Smooth muscle cell (in vitro differentiated cells): ENCODE measurements around the gene RASSF1. TPM values are rescaled to one million over a fixed set of nuclear protein-coding genes. Genes with fewer than 3 reads are reported as not detected.

ENCODE experiments used
- DNase-seq: peaks from one replicate; lab custom pipeline; 2025; ENCODE audit not compliant: unreplicated experiment; lab: John Stamatoyannopoulos, UW
- H2AFZ ChIP-seq: fragments of 200-600 bp; sonication (generic); 2 replicates; pipeline ENCODE4 v1.6.0; 2016; ENCODE audit warnings: antibody characterized with exemption, low read depth, mild to moderate bottlenecking
- H3F3A ChIP-seq: fragments of 200-600 bp; sonication (generic); 2 replicates; pipeline ENCODE4 v1.6.0; 2017; ENCODE audit warnings: antibody characterized with exemption, low read depth
- H3K27ac ChIP-seq: fragments of 200-600 bp; sonication (generic); 2 replicates; pipeline ENCODE4 v1.5.1; 2016; ENCODE audit warnings: low read depth, mild to moderate bottlenecking
- H3K27me3 ChIP-seq: fragments of 200-600 bp; sonication (generic); 2 replicates; pipeline ENCODE4 v1.6.1; 2016; ENCODE audit warnings: low read depth, mild to moderate bottlenecking
- H3K36me3 ChIP-seq: fragments of 200-600 bp; sonication (generic); 2 replicates; pipeline ENCODE4 v1.5.1; 2016; ENCODE audit warnings: low read depth
- H3K4me1 ChIP-seq: fragments of 200-600 bp; sonication (generic); 2 replicates; pipeline ENCODE4 v1.5.1; 2016; ENCODE audit warnings: low read depth
- H3K4me2 ChIP-seq: fragments of 200-600 bp; sonication (generic); 2 replicates; pipeline ENCODE4 v1.6.0; 2016; ENCODE audit warnings: mild to moderate bottlenecking
- H3K4me3 ChIP-seq: fragments of 200-600 bp; sonication (generic); 2 replicates; pipeline ENCODE4 v1.5.1; 2016; ENCODE audit warnings: mild to moderate bottlenecking
- H3K79me2 ChIP-seq: fragments of 200-600 bp; sonication (generic); 2 replicates; pipeline ENCODE4 v1.6.0; 2016; ENCODE audit warnings: low read depth, mild to moderate bottlenecking
- H3K9ac ChIP-seq: fragments of 200-600 bp; sonication (generic); 2 replicates; pipeline ENCODE4 v1.6.0; 2016; ENCODE audit warnings: low read depth
- H3K9me3 ChIP-seq: fragments of 200-600 bp; sonication (generic); replicated peaks from 2 replicates; pipeline ENCODE4 v1.5.1; 2016; ENCODE audit warnings: low read depth
- H4K20me1 ChIP-seq: fragments of 200-600 bp; sonication (generic); 2 replicates; pipeline ENCODE4 v1.6.0; 2016; ENCODE audit warnings: low read depth
- CTCF ChIP-seq: fragments of 200-600 bp; sonication (generic); IDR thresholded peaks from 2 replicates; pipeline ENCODE4 v1.5.1; 2017; ENCODE audit warnings: borderline replicate concordance, mild to moderate bottlenecking, antibody characterized with exemption; ENCODE audit not compliant: insufficient read depth, poor library complexity, severe bottlenecking
- WGBS: methylation state at CpG from one replicate; pipeline ENCODE4 v1.1.7; 2016; ENCODE audit warnings: low lambda C conversion rate; 5-methylcytosine and 5-hydroxymethylcytosine counted together
- polyA plus RNA-seq: library from polyadenylated mRNA; unstranded; fragments of >200 nt; fragmentation: Nextera tagmentation; extraction: Ambion mirVana; gene quantifications from 2 replicates; pipeline ENCODE4 v1.2.1, GENCODE V29; 2016
- total RNA-seq: library from RNA; depleted of rRNA; stranded (reverse); fragments of >200 nt; gene quantifications from 2 replicates; pipeline ENCODE4 v1.2.3, GENCODE V29; 2014

RASSF1 gene
- total and polyA plus RNA-seq, 2 experiments from 2014 or later = 27.6 to 58.5 TPM

- no peak overlapping the region for H3K4me2 ChIP-seq
- no peak for TF ChIP-seq CTCF
Observed at GRCh38 chr3:50338965-50339364, 1.7 kb downstream of the RASSF1 start.

DNA sequence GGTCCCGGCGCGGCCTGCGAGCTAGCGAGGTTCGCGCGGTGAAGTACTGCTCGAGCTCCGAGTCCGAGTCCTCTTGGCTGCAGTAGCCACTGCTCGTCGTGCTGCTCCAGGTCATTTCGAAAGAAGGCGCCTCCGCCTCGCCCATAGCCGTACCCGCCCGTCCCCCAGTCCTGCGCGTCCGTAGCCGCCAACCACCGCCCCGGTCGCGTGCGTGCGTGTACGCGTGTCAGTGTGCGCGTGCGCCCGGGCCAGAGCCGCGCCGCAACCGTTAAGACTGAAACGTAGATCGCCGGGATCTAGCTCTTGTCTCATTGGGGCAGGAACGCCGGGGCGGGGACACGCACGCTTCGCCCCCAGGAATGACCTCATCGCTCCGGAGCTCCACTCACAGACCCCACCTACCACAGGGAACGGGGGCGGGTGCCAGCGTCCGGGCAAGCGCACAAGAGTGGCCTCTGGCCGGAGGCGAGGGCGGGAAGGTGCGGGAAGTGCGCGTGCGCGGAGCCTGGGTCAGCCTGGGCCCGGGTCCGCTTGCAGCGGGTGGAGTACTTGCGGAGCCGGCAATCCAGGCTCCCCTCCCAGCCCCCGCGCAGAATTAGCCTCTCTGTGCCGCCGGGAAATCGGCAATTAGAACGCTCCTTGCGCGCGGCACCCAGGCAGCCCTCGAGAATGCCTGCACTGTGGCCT, 3.3 kb downstream of the RASSF1 start:
- Histone ChIP-seq H3K9me3 (no peaks in the 10 kb centered on the region), H3F3A (peaks cover 17% of the 10 kb centered on the region), H4K20me1 (peaks cover 40% of the 10 kb centered on the region), H3K79me2 (peaks cover 46% of the 10 kb centered on the region), H3K4me2 (peak overlapping the region; percentile 89), H3K27me3 (peaks cover 19% of the 10 kb centered on the region), H3K4me3 (peak overlapping the region; percentile 79), H2AFZ (peak overlapping the region; percentile 96), H3K36me3 (no peaks in the 10 kb centered on the region), H3K4me1 (peaks cover 43% of the 10 kb centered on the region), H3K27ac (peak overlapping the region; percentile 93), H3K9ac (peak overlapping the region; percentile 94)
- DNase-seq = peak; percentile 94
- WGBS = under 1% methylated on average over 60 of the region's 79 CpGs
- no peak for TF ChIP-seq CTCF

More at GRCh38 chr3:50338965-50339364, 1.7 kb downstream of the RASSF1 start:
- H3K36me3 ChIP-seq = no peaks in the 10 kb centered on the region
- no peak overlapping the region for H3K9ac ChIP-seq
- H3K4me1 ChIP-seq = peaks cover 40% of the 10 kb centered on the region
- no peak overlapping the region for H3K4me3 ChIP-seq
- H3F3A ChIP-seq = peaks cover 17% of the 10 kb centered on the region
- H2AFZ ChIP-seq = no peak overlapping the region
- peaks cover 30% of the 10 kb centered on the region for H3K79me2 ChIP-seq
- H3K27ac ChIP-seq = no peak overlapping the region
- WGBS = 86% methylated on average over 5 of the region's 5 CpGs
- H3K27me3 ChIP-seq = peaks cover 19% of the 10 kb centered on the region
- H3K9me3 ChIP-seq = no peaks in the 10 kb centered on the region
- peaks cover 23% of the 10 kb centered on the region for H4K20me1 ChIP-seq
- no peak for DNase-seq

DNA sequence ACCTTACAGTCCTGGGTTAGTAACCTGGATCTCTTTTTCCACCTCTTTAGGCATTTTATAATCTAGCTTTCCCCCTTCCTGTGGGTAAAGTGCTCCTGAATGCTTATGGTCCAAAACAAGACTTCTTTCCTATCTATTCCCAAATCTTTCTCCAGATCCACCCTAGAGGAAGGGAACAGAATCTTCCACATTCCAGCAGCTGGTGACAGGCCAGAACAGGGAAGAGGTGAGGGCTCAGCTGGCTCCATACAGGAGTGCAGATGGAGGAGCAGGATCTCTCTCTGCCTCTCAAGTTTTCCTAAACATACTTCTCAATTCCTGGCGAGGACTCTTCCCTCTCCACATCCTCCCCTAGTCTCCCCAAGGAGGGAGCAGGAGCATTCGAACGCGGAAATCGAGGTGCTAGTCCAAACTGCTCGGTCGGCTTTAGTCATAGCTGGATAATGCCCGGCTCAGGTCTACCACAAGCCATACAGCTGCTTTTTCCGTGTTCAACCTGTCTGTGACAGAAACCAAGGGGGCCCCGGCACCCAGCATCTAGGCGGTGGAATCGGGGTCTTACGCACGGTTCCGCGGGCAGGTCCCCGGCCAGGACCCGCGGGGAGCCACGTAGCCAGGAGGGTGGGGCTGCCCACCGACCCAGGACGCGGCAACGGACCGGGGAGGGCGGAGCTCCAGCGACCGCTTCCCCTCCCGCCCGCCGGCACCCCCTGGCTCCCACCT, 4.0 kb downstream of the RASSF1 start:
- peaks cover 43% of the 10 kb centered on the region for H3K4me1 ChIP-seq
- under 1% methylated on average over 24 of the region's 31 CpGs for WGBS

More for the DNA sequence above, 4.0 kb downstream of the RASSF1 start:
- H3F3A ChIP-seq = peaks cover 17% of the 10 kb centered on the region
- H3K27me3 ChIP-seq = peaks cover 17% of the 10 kb centered on the region
- H2AFZ ChIP-seq = peak overlapping the region; percentile 45
- peak overlapping the region; percentile 89 for H3K4me2 ChIP-seq
- H3K79me2 ChIP-seq = peaks cover 53% of the 10 kb centered on the region
- H3K9me3 ChIP-seq = no peaks in the 10 kb centered on the region
- peak overlapping the region; percentile 93 for H3K27ac ChIP-seq
- DNase-seq = no peak
- TF ChIP-seq CTCF = no peak
- H3K9ac ChIP-seq = peak overlapping the region; percentile 94
- H3K4me3 ChIP-seq = peak overlapping the region; percentile 79
- H3K36me3 ChIP-seq = no peaks in the 10 kb centered on the region
- peaks cover 47% of the 10 kb centered on the region for H4K20me1 ChIP-seq
